DOHH2 (cell line): Measurements from ENCODE around the gene ADCY3.

Source experiments
- H3F3A ChIP-seq: fragments of 200-600 bp; sonication (generic), shearing (Covaris generic); 2 replicates; pipeline ENCODE4 v1.6.0; 2016; ENCODE audit warnings: antibody characterized with exemption, mild to moderate bottlenecking; ENCODE audit not compliant: control insufficient read depth, insufficient read depth
- H3K27ac ChIP-seq: fragments of 200-600 bp; sonication (generic); 2 replicates; pipeline ENCODE4 v1.5.1; 2014; ENCODE audit warnings: low read depth, mild to moderate bottlenecking, low read length, moderate library complexity
- H3K27me3 ChIP-seq: fragments of 200-600 bp; sonication (generic); 2 replicates; pipeline ENCODE4 v1.6.1; 2014; ENCODE audit warnings: mild to moderate bottlenecking, low read length, mixed read lengths; ENCODE audit not compliant: control insufficient read depth
- H3K36me3 ChIP-seq: fragments of 200-600 bp; sonication (generic); 2 replicates; pipeline ENCODE4 v1.6.1; 2014; ENCODE audit warnings: mild to moderate bottlenecking, low read length, moderate library complexity, mixed read lengths; ENCODE audit not compliant: control insufficient read depth
- H3K4me1 ChIP-seq: fragments of 200-600 bp; sonication (generic); 2 replicates; pipeline ENCODE4 v1.6.1; 2014; ENCODE audit warnings: mild to moderate bottlenecking, low read length, mixed read lengths; ENCODE audit not compliant: control insufficient read depth
- H3K4me2 ChIP-seq: fragments of 200-600 bp; sonication (generic); 2 replicates; pipeline ENCODE4 v1.6.0; 2014; ENCODE audit warnings: mild to moderate bottlenecking, low read length, moderate library complexity
- H3K4me3 ChIP-seq: fragments of 200-600 bp; sonication (generic); 2 replicates; pipeline ENCODE4 v1.5.1; 2014; ENCODE audit warnings: mild to moderate bottlenecking, low read length, mixed read lengths
- H3K79me2 ChIP-seq: fragments of 200-600 bp; sonication (generic); 2 replicates; pipeline ENCODE4 v1.6.1; 2014; ENCODE audit warnings: mild to moderate bottlenecking, low read length, mixed read lengths; ENCODE audit not compliant: control insufficient read depth
- H3K9me2 ChIP-seq: fragments of 200-600 bp; sonication (generic); replicated peaks from 2 replicates; pipeline ENCODE4 v1.6.1; 2014; ENCODE audit warnings: mild to moderate bottlenecking, low read length, mixed read lengths; ENCODE audit not compliant: control insufficient read depth
- H3K9me3 ChIP-seq: fragments of 200-600 bp; sonication (generic); 2 replicates; pipeline ENCODE4 v1.6.1; 2014; ENCODE audit warnings: antibody characterized with exemption, low read length, mixed read lengths; ENCODE audit not compliant: control insufficient read depth, insufficient read depth
- H4K20me1 ChIP-seq: fragments of 200-600 bp; sonication (generic); 2 replicates; pipeline ENCODE4 v1.6.0; 2014; ENCODE audit warnings: low read depth, mild to moderate bottlenecking, antibody characterized with exemption, low read length, moderate library complexity; ENCODE audit not compliant: control insufficient read depth, insufficient read depth
- CTCF ChIP-seq: fragments of 200-600 bp; sonication (generic); IDR thresholded peaks from one replicate; pipeline ENCODE4 v1.5.1; 2014; ENCODE audit warnings: antibody characterized with exemption, mild to moderate bottlenecking, low read depth, low read length; ENCODE audit not compliant: poor library complexity, severe bottlenecking
- EZH2phosphoT487 ChIP-seq: fragments of 200-600 bp; sonication (generic); IDR thresholded peaks from 2 replicates; pipeline ENCODE4 v1.6.1; 2017; ENCODE audit warnings: borderline replicate concordance, mild to moderate bottlenecking, antibody characterized with exemption, low read length, moderate library complexity, mixed read lengths

The ADCY3 gene

GRCh38 chr2:24885221-24886125 lies 34.6 kb downstream of the ADCY3 start:
- Histone ChIP-seq H3K9me3 (no peaks in the 10 kb centered on the region), H4K20me1 (peaks cover 9% of the 10 kb centered on the region), H3K27me3 (no peaks in the 10 kb centered on the region), H3K4me1 (peaks cover 27% of the 10 kb centered on the region), H3K4me3 (no peak overlapping the region), H3K79me2 (peaks cover 68% of the 10 kb centered on the region), H3K4me2 (no peak overlapping the region), H3K9me2 (no peaks in the 10 kb centered on the region), H3K36me3 (peaks cover 32% of the 10 kb centered on the region), H3F3A (no peaks in the 10 kb centered on the region), H3K27ac (no peak overlapping the region)
- TF ChIP-seq EZH2phosphoT487 = no peak
- no peak for TF ChIP-seq CTCF

- Histone ChIP-seq H3K79me2 (peaks cover 79% of the 10 kb centered on the region), H3K9me3 (no peaks in the 10 kb centered on the region), H3K27me3 (no peaks in the 10 kb centered on the region), H3K4me3 (no peak overlapping the region), H4K20me1 (peaks cover 9% of the 10 kb centered on the region), H3F3A (no peaks in the 10 kb centered on the region), H3K4me2 (no peak overlapping the region), H3K36me3 (peaks cover 28% of the 10 kb centered on the region), H3K4me1 (peaks cover 33% of the 10 kb centered on the region), H3K27ac (no peak overlapping the region), H3K9me2 (no peaks in the 10 kb centered on the region)
- TF ChIP-seq EZH2phosphoT487 (no peak), CTCF (no peak)
These were observed 36.1 kb downstream of the ADCY3 start for GRCh38 chr2:24883946-24884345.

- Histone ChIP-seq H4K20me1 (peaks cover 9% of the 10 kb centered on the region; the same call in 1 of the 2 replicates), H3K9me2 (no peaks in the 10 kb centered on the region), H3K79me2 (peaks cover 86% of the 10 kb centered on the region), H3K4me3 (no peak overlapping the region), H3F3A (no peaks in the 10 kb centered on the region), H3K36me3 (peaks cover 13% of the 10 kb centered on the region), H3K27me3 (no peaks in the 10 kb centered on the region), H3K9me3 (no peaks in the 10 kb centered on the region), H3K4me2 (no peak overlapping the region), H3K4me1 (peaks cover 33% of the 10 kb centered on the region), H3K27ac (no peak overlapping the region)
- TF ChIP-seq EZH2phosphoT487 (no peak), CTCF (peak; percentile 25)
These were observed 38.4 kb downstream of the ADCY3 start for GRCh38 chr2:24881623-24882022.
